H1 (cell line): Measurements from ENCODE around the gene HHIPL2. TPM values are rescaled to one million over a fixed set of nuclear protein-coding genes. Genes with fewer than 3 reads are reported as not detected.

ENCODE experiments used
- CTCF ChIA-PET: fragments of 300-600 bp; sonication (Branson Sonifier 250); formaldehyde crosslinking; loops from one replicate; lab custom pipeline; 2021; ENCODE audit not compliant: partially characterized antibody; lab: Charles Lee
- POLR2A ChIA-PET: fragments of 300-600 bp; sonication (Branson Sonifier 250); formaldehyde crosslinking; loops from one replicate; lab custom pipeline; 2021; ENCODE audit warnings: inconsistent platforms; ENCODE audit not compliant: partially characterized antibody; lab: Charles Lee
- DNase-seq, 2 experiments: peaks; one replicate each; pipeline versions ENCODE4 v3.0.0 to v3.0.0-alpha.2; 2010 to 2022; ENCODE audit warnings: low spot score in 2 of 2, low read depth in 1 of 2, mixed read lengths in 1 of 2
- FAIRE-seq: peaks from 2 replicates; lab custom pipeline; 2011; peaks lifted over from hg19 to GRCh38; lab: Jason Lieb, UNC
- H2AFZ ChIP-seq: 2 replicates; pipeline ENCODE4 v1.8.1; 2012; ENCODE audit warnings: low read length, inconsistent platforms
- H2AK5ac ChIP-seq: 2 replicates; pipeline ENCODE4 v1.6.1; 2013; ENCODE audit warnings: low read depth, low read length
- H2BK120ac ChIP-seq: replicated peaks from 2 replicates; pipeline ENCODE3; 2013; ENCODE audit warnings: low read depth, low read length, inconsistent platforms
- H2BK12ac ChIP-seq: 2 replicates; pipeline ENCODE4 v1.6.1; 2013; ENCODE audit warnings: low read depth, low read length
- H2BK15ac ChIP-seq: 2 replicates; pipeline ENCODE4 v1.6.1; 2013; ENCODE audit warnings: low read length
- H2BK20ac ChIP-seq: 2 replicates; pipeline ENCODE4 v1.6.1; 2013; ENCODE audit warnings: low read length
- H2BK5ac ChIP-seq: 2 replicates; pipeline ENCODE4 v1.6.1; 2013; ENCODE audit warnings: low read depth, low read length
- H3K14ac ChIP-seq: 2 replicates; pipeline ENCODE4 v1.6.1; 2013; ENCODE audit warnings: inconsistent platforms; ENCODE audit not compliant: insufficient read length
- H3K18ac ChIP-seq: 2 replicates; pipeline ENCODE4 v1.6.1; 2013; ENCODE audit warnings: low read length; ENCODE audit errors: extremely low read depth
- H3K23ac ChIP-seq: 2 replicates; pipeline ENCODE4 v1.6.1; 2013; ENCODE audit warnings: inconsistent platforms; ENCODE audit not compliant: insufficient read length
- H3K23me2 ChIP-seq: 2 replicates; pipeline ENCODE4 v1.6.1; 2013; ENCODE audit warnings: low read depth, low read length
- H3K27ac ChIP-seq: 2 replicates; pipeline ENCODE4 v1.6.1; 2011; ENCODE audit warnings: low read depth, low read length, inconsistent platforms
- H3K27me3 ChIP-seq, 4 experiments: replicated peaks in 1 of 4; 1 replicate in 1 of 4; 2 replicates in 3 of 4; pipeline versions ENCODE4 v1.6.1 to v1.8.1; 2011 to 2013; ENCODE audit warnings: low read length in 3 of 4, mild to moderate bottlenecking in 3 of 4, inconsistent platforms in 2 of 4, mixed read lengths in 2 of 4, moderate library complexity in 1 of 4; ENCODE audit not compliant: control insufficient read depth in 3 of 4, insufficient read depth in 3 of 4; ENCODE audit errors: extremely low read depth in 1 of 4
- H3K36me3 ChIP-seq, 4 experiments: 2 replicates each; pipeline versions ENCODE4 v1.6.1 to v1.8.1; 2011 to 2013; ENCODE audit warnings: mild to moderate bottlenecking in 4 of 4, low read length in 3 of 4, moderate library complexity in 2 of 4, control low read depth in 1 of 4, inconsistent platforms in 1 of 4; ENCODE audit not compliant: insufficient read depth in 4 of 4, control insufficient read depth in 2 of 4
- H3K4ac ChIP-seq: replicated peaks from 2 replicates; pipeline ENCODE3; 2013; ENCODE audit warnings: low read length, low read depth, mixed read lengths, inconsistent platforms; ENCODE audit not compliant: insufficient read length
- H3K4me1 ChIP-seq, 4 experiments: replicated peaks in 1 of 4; 1 replicate in 1 of 4; 2 replicates in 3 of 4; pipeline versions ENCODE4 v1.6.1 to v1.8.1; 2011 to 2013; ENCODE audit warnings: low read length in 3 of 4, inconsistent platforms in 2 of 4, mixed read lengths in 1 of 4; ENCODE audit not compliant: insufficient read depth in 4 of 4, control insufficient read depth in 3 of 4
- H3K4me2 ChIP-seq, 2 experiments: 2 replicates each; pipeline versions ENCODE4 v1.6.1 to v1.8.1; 2011 to 2013; ENCODE audit warnings: low read depth in 2 of 2, low read length in 2 of 2, control low read depth in 1 of 2, inconsistent platforms in 1 of 2, mild to moderate bottlenecking in 1 of 2; ENCODE audit not compliant: insufficient read depth in 1 of 2
- H3K4me3 ChIP-seq, 4 experiments: fragments of 200-600, 300-600 bp in 1 of 4; sonication (generic), shearing (Covaris generic), sonication (Bioruptor Twin) in 1 of 4; 2 replicates each; pipeline versions ENCODE4 v1.5.1 to v1.8.1; 2011 to 2016; ENCODE audit warnings: low read length in 4 of 4, low read depth in 3 of 4, control low read depth in 2 of 4, inconsistent platforms in 2 of 4, mild to moderate bottlenecking in 2 of 4, mixed read lengths in 1 of 4, moderate library complexity in 1 of 4; ENCODE audit not compliant: insufficient read depth in 2 of 4; ENCODE audit errors: extremely low read depth in 1 of 4
- H3K56ac ChIP-seq: replicated peaks from 2 replicates; pipeline ENCODE3; 2013; ENCODE audit warnings: low read depth, mild to moderate bottlenecking, mixed read lengths, low read length, inconsistent platforms; ENCODE audit not compliant: insufficient read length
- H3K79me1 ChIP-seq: 2 replicates; pipeline ENCODE4 v1.6.1; 2013; ENCODE audit warnings: low read depth, low read length, control low read depth
- H3K79me2 ChIP-seq, 2 experiments: 2 replicates each; pipeline versions ENCODE4 v1.6.1 to v1.8.1; 2012 to 2013; ENCODE audit warnings: low read length in 2 of 2, mild to moderate bottlenecking in 2 of 2, inconsistent platforms in 1 of 2; ENCODE audit not compliant: insufficient read depth in 2 of 2, control insufficient read depth in 1 of 2
- H3K9ac ChIP-seq, 4 experiments: replicated peaks in 1 of 4; 1 replicate in 1 of 4; 2 replicates in 3 of 4; pipeline versions ENCODE4 v1.6.1 to v1.8.1; 2011 to 2013; ENCODE audit warnings: low read depth in 3 of 4, low read length in 3 of 4, control low read depth in 2 of 4, mild to moderate bottlenecking in 2 of 4, moderate library complexity in 2 of 4, inconsistent platforms in 1 of 4; ENCODE audit errors: extremely low read depth in 1 of 4
- H3K9me3 ChIP-seq, 2 experiments: 2 replicates each; pipeline versions ENCODE4 v1.6.1 to v1.8.1; 2012 to 2013; ENCODE audit warnings: mild to moderate bottlenecking in 2 of 2, moderate library complexity in 2 of 2, control low read depth in 1 of 2, inconsistent platforms in 1 of 2, low read depth in 1 of 2, low read length in 1 of 2, mixed read lengths in 1 of 2; ENCODE audit not compliant: insufficient read depth in 2 of 2
- H4K20me1 ChIP-seq, 2 experiments: replicated peaks in 1 of 2; 2 replicates each; pipeline versions ENCODE3 to v1.8.1; 2011 to 2013; ENCODE audit warnings: inconsistent platforms in 2 of 2, low read length in 2 of 2, mild to moderate bottlenecking in 1 of 2; ENCODE audit not compliant: insufficient read depth in 2 of 2, control insufficient read depth in 1 of 2
- H4K5ac ChIP-seq: 2 replicates; pipeline ENCODE4 v1.6.1; 2013; ENCODE audit warnings: low read length, low read depth, mixed read lengths, inconsistent platforms; ENCODE audit not compliant: insufficient read length
- H4K8ac ChIP-seq: 2 replicates; pipeline ENCODE4 v1.8.0; 2013; ENCODE audit warnings: mild to moderate bottlenecking, moderate library complexity, low read length, inconsistent platforms; ENCODE audit not compliant: insufficient read depth; ENCODE audit errors: extremely low read depth
- H4K91ac ChIP-seq: replicated peaks from 2 replicates; pipeline ENCODE3; 2013; ENCODE audit warnings: low read length, mixed read lengths, inconsistent platforms; ENCODE audit not compliant: insufficient read length
- CHD2 ChIP-seq: IDR thresholded peaks from 2 replicates; pipeline ENCODE4 v1.6.1; 2012; ENCODE audit warnings: low read length, improper control_type of control experiment
- EP300 ChIP-seq, 2 experiments: IDR thresholded peaks; 1 replicate in 1 of 2; 2 replicates in 1 of 2; pipeline ENCODE4 v1.6.1; 2011 to 2012; ENCODE audit warnings: low read depth in 2 of 2, low read length in 2 of 2, mild to moderate bottlenecking in 2 of 2, borderline replicate concordance in 1 of 2, inconsistent platforms in 1 of 2, moderate library complexity in 1 of 2
- GABPA ChIP-seq: IDR thresholded peaks from 2 replicates; pipeline ENCODE4 v1.6.1; 2011; ENCODE audit warnings: mild to moderate bottlenecking, low read length, moderate library complexity, borderline replicate concordance; ENCODE audit not compliant: insufficient read depth
- KDM1A ChIP-seq: fragments of 200-600, 300-600 bp; sonication (generic); IDR thresholded peaks from 2 replicates; pipeline ENCODE4 v1.7.1; 2016; ENCODE audit warnings: mild to moderate bottlenecking, low read length, borderline replicate concordance
- KDM5A ChIP-seq: fragments of 200-600 bp; IDR thresholded peaks from 2 replicates; pipeline ENCODE4 v1.7.1; 2012; ENCODE audit warnings: mild to moderate bottlenecking, low read length, inconsistent platforms, mixed read lengths
- WGBS, 2 experiments: shearing (Covaris generic) in 1 of 2; methylation state at CpG; one replicate each; pipeline versions ENCODE4 v1.1.6 to v1.1.7; 2013 to 2015; ENCODE audit warnings: low lambda C conversion rate in 2 of 2, mixed read lengths in 2 of 2, inconsistent platforms in 1 of 2, low coverage in 1 of 2, missing lambda C conversion rate in 1 of 2; ENCODE audit not compliant: insufficient replicate concordance in 2 of 2, insufficient coverage in 1 of 2, insufficient read length in 1 of 2; ENCODE audit errors: extremely low coverage in 1 of 2, missing lambda C conversion rate in 1 of 2; 5-methylcytosine and 5-hydroxymethylcytosine counted together
- polyA plus RNA-seq, 7 experiments: library from polyadenylated mRNA; depleted of rRNA in 3 of 7; stranded (reverse) in 5 of 7; unstranded in 2 of 7; fragments of >200 nt in 5 of 7; fragments of 200-250 nt in 2 of 7; gene quantifications; 1 replicate in 5 of 7; 2 replicates in 1 of 7; 4 replicates in 1 of 7; pipeline versions ENCODE4 v1.2.1 to v1.2.3, GENCODE V29; 2011 to 2013; ENCODE audit warnings: missing spikeins in 2 of 7, mixed read lengths in 2 of 7
- total RNA-seq: library from RNA; stranded (reverse); fragmentation: NEBNext Ultra II Directional; extraction: Animal tissue kit (Norgen Biotek cat#: 25700); gene quantifications from 2 replicates; pipeline ENCODE4 v1.2.1, GENCODE V29; 2021
- TF ChIP-seq, protein P1 (sequence below): IDR thresholded peaks from 2 replicates; pipeline ENCODE4 v1.6.1; 2011; ENCODE audit warnings: low read depth, mild to moderate bottlenecking, low read length; ENCODE audit not compliant: insufficient read depth

HHIPL2 gene
- total and polyA plus RNA-seq, 2 of the 8 experiments (the other 6 are each of a cell fraction or from before 2014, with no cell fraction given) = 0.08 TPM; not detected in 1

DNA sequence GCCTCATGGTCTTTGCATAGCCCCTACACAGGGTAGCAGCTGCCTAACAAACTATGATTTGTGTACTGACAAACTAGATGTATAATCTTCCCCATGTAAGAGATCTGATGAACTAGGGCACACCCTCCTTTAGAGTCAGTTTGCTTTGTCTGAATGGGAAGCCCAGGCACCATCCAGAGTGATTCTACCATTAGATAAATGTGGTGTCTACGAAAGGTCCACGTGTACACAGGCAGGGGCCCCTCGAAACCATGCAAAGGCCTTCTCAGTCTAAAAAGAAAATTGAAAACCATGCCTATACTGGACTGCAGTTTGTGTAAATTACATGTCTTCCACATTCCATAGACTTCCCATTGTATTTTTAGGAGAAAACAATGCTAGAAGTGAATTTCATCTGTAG lies 18.7 kb downstream of the HHIPL2 start:
- POLR2A ChIA-PET = no interaction called here

More for the DNA sequence above, 18.7 kb downstream of the HHIPL2 start:
- H3K23ac ChIP-seq = no peak overlapping the region
- H4K5ac ChIP-seq = no peak overlapping the region
- H3K79me1 ChIP-seq = no peaks in the 10 kb centered on the region
- H2AFZ ChIP-seq = no peak overlapping the region
- H2AK5ac ChIP-seq = no peak overlapping the region
- no peak overlapping the region for H2BK120ac ChIP-seq
- no peak overlapping the region for H2BK12ac ChIP-seq
- no peak overlapping the region for H2BK15ac ChIP-seq
- no peaks in the 10 kb centered on the region for H3K23me2 ChIP-seq
- H2BK5ac ChIP-seq = no peak overlapping the region
- H3K27me3 ChIP-seq = peaks cover 0 to 1% (median 0%) of the 10 kb centered on the region in 4 experiments; a peak in 1 of 7 replicates
- 95% methylated on average over 3 of the region's 3 CpGs; no CpG with 5 or more reads in 1 of the 2 experiments for WGBS, 2 experiments
- no peak overlapping the region for H3K18ac ChIP-seq
- H3K4me1 ChIP-seq = no peaks in the 10 kb centered on the region
- no peak overlapping the region for H2BK20ac ChIP-seq
- no peak overlapping the region for H3K4ac ChIP-seq
- no peak overlapping the region; a peak in 1 of 7 replicates for H3K9ac ChIP-seq
- no peak overlapping the region for H3K27ac ChIP-seq
- no peak overlapping the region for H3K4me3 ChIP-seq
- H4K8ac ChIP-seq = no peak overlapping the region
- H3K9me3 ChIP-seq = no peaks in the 10 kb centered on the region
- CTCF ChIA-PET = interaction anchor here (0.6 to 1.2 kb wide), 3 partner anchors 19 to 70 kb away, joined by 3 to 4 read pairs (median 3); no protein-coding TSS in a partner anchor
- H4K91ac ChIP-seq = no peak overlapping the region
- FAIRE-seq = no peak
- H3K4me2 ChIP-seq = no peak overlapping the region
- H3K56ac ChIP-seq = no peak overlapping the region
- DNase-seq = no peak
- TF ChIP-seq, protein P1, sequence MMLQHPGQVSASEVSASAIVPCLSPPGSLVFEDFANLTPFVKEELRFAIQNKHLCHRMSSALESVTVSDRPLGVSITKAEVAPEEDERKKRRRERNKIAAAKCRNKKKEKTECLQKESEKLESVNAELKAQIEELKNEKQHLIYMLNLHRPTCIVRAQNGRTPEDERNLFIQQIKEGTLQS = no peak
- TF ChIP-seq GABPA (no peak), KDM1A (no peak), KDM5A (no peak), EP300 (IDR thresholded peaks at IDR 0.05; ENCODE audit: borderline replicate concordance in 1 of 2, low read depth in 2 of 2, low read length in 2 of 2) (no peak), CHD2 (no peak)
- H4K20me1 ChIP-seq = no peaks in the 10 kb centered on the region
- H3K79me2 ChIP-seq = no peaks in the 10 kb centered on the region
- H3K36me3 ChIP-seq = no peaks in the 10 kb centered on the region
- no peak overlapping the region for H3K14ac ChIP-seq
